GM20000 (cell line): ENCODE data around the gene LCN1.

ENCODE experiments used
- DNase-seq: peaks from one replicate; pipeline ENCODE4 v3.0.0; 2012; ENCODE audit warnings: low spot score
- CTCF ChIP-seq: IDR thresholded peaks from 2 replicates; pipeline ENCODE4 v1.5.1; 2012; ENCODE audit warnings: mild to moderate bottlenecking, control low read depth; ENCODE audit errors: extremely low read depth, missing control alignments

Gene LCN1

GRCh38 chr9:135566552-135566951, 45.3 kb downstream of the LCN1 start:
- no peak for DNase-seq
- TF ChIP-seq CTCF, result no peak

DNA sequence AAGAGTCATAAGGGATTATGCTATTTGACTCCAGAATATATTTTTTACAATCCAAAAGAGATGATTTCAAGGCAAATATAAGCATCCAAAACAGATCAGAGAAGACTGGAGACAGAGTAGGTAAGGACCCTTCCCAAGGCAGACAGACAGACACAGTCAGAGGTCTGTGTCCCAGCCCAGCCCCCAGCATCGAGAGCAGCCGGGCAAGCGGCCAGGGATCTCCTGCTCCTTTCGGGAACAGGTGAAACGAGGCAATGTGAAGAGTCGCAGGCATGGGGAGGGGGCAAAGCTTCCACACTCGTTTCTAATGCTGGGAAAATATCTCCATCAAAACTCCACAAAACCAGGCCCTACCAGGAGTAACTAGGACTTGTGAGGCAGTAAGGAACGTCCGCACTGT, 46.1 kb downstream of the LCN1 start:
- no peak for DNase-seq
- no peak for TF ChIP-seq CTCF

DNA sequence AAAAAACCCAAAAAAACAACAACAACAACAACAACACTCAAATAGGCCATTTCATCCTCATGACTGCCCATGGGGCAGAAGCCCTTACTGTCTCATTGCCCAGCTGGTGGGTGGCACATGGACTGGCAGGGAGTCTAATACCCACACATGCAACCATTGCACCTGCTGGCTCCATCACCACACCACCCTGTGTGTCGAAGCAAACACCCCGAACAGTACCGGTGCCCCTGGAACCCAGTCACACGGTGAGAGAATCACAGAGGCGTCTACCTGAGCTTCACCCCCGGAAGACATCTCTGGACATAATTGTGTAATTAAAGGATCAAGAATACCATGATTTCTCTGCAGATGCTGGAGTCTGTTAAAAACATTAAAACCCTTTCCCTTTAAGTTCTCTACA, 46.8 kb downstream of the LCN1 start:
- DNase-seq, result no peak
- TF ChIP-seq CTCF, result no peak

GRCh38 chr9:135570456-135570855, 49.2 kb downstream of the LCN1 start:
- TF ChIP-seq CTCF, result no peak

DNA sequence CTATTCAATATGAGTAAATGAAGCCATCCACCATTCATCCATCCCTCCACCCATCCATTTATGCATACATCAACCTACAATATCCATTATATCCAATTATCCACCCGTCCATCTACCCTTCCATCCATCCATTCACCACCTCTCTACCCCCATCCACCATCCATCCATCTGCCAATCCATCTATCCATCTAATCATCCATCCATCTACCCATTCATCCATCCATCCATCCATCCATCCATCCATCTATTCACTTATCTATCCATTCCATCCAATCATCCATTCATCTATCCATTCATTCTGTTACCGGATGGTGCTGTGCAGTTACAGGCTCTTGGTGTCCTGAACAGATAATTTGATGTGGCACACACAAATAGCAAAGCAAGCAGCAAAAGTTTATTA, 51.0 kb downstream of the LCN1 start:
- TF ChIP-seq CTCF, result no peak
- DNase-seq, result no peak

More at GRCh38 chr9:135570456-135570855, 49.2 kb downstream of the LCN1 start:
- DNase-seq, result no peak

DNA sequence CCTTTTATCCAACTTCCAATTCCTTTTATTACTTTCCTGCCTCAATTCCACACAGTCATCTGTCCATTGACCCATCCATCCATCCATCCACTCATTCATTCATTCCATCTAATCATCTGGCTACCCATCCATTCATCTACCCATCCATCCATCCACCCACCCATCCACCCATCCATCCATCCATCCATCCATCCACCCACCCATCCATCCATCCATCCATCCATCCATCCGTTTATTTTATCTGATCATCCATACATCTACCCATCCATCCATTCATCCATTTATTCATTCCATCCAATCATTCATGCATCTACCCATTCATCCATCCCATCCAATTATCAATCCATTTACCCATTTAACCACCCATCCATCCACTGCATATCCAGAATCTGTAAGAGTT, 51.9 kb downstream of the LCN1 start:
- no peak for DNase-seq
- TF ChIP-seq CTCF, result no peak

DNA sequence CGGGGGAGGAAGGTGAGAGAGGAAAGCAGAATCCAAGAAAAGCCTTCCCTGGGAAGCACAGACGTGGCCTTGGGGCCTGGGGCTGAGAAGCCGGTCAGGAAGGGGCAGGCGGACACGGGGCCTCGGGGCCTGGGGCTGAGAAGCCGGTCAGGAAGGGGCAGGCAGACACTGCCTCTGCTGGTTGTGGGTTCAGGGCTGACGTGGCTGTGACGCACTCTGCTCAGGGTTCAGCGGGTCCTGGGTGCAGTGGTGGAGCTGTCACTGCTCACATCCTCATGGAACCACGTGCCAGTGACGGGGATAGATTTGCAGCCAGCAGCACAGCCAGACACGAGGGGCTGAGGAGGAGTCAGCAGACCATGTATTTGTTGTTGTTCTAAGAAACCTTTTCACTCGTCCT, 53.1 kb downstream of the LCN1 start:
- no peak for TF ChIP-seq CTCF
- DNase-seq, result no peak
